ENCODE measurements around the gene GPR84. TPM values are rescaled to one million over a fixed set of nuclear protein-coding genes. Genes with fewer than 3 reads are reported as not detected.
"Not testable (repeated sequence)": the region's sequence is repeated elsewhere in the genome, so short reads cannot be mapped to it uniquely, and the experiment has no call there.

Gene GPR84
- total RNA-seq, 1 experiment from 2014 or later, result not detected

DNA sequence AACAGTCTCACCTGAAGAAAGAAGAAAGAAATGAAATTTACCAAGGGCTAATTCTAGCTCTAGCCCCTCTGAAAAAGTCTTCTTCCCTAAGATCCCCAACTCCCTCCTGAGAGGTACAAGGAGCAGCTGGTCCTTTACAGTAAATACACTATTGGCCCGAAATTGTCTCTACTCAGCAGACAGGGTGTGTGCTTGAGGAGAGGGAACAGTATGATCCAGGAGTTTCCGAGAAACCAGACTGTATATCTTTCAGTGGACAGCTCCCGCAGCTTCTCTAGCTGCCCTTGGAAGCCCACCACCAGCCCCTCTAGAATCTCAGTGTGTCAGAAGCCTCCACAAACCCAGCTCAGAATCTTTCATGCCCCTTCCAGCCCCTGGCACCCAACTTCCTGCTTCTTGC is 8.1 kb downstream of the GPR84 start:
- no peak for DNase-seq (ENCODE audit: low read depth)

DNA sequence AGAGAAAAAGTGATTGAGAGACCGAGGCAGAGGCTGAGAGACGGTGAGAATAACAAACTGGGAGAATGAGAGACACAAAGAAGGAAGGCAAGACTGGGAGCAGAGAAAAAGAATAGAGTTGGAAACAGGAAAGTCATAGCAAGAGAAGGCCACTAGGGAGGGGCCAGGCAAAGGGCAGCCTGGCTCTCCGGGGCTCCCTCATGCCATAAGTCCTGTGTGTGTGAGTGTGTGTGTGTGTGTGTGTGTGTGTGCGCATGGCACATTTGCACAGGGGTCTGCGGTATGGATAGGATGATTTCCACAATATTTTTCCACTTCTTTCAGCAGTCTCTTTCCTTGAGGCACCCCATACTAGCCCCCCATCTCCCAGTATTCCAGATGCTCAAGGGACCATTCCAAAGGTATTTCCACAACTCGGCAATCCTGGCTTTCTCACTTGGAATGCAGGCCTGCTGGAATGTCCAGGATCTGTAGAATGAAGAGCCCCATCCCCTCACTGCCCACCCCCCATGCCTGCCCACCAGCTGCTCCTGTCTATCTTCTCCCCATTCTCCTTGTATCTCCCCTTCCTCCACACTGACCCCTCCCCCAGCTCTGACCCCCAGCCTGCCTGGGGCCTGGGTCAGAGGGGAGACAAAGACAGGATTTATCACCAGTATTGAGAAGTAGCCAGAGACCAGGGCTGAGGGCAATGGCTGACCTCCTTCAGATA is 9.0 kb downstream of the GPR84 start:
- DNase-seq (ENCODE audit: low read depth), result no peak

DNA sequence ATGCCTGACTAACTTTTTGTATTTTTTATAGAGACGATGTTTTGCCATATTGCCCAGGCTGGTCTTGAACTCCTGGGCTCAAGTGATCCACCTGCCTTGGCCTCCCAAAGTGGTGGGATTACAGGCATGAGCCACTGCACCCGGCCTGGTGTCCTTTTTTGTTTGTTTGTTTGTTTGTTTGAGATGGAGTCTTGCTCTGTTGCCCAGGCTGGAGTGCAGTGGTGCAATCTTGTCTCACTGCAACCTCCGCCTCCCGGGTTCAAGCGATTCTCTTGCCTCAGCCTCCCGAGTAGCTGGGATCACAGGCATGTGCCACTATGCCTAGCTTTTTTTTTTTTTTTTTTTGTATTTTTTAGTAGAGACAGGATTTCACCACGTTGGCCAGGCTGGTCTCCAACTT is 10.0 kb downstream of the GPR84 start:
- not testable (repeated sequence) for DNase-seq (ENCODE audit: low read depth)

DNA sequence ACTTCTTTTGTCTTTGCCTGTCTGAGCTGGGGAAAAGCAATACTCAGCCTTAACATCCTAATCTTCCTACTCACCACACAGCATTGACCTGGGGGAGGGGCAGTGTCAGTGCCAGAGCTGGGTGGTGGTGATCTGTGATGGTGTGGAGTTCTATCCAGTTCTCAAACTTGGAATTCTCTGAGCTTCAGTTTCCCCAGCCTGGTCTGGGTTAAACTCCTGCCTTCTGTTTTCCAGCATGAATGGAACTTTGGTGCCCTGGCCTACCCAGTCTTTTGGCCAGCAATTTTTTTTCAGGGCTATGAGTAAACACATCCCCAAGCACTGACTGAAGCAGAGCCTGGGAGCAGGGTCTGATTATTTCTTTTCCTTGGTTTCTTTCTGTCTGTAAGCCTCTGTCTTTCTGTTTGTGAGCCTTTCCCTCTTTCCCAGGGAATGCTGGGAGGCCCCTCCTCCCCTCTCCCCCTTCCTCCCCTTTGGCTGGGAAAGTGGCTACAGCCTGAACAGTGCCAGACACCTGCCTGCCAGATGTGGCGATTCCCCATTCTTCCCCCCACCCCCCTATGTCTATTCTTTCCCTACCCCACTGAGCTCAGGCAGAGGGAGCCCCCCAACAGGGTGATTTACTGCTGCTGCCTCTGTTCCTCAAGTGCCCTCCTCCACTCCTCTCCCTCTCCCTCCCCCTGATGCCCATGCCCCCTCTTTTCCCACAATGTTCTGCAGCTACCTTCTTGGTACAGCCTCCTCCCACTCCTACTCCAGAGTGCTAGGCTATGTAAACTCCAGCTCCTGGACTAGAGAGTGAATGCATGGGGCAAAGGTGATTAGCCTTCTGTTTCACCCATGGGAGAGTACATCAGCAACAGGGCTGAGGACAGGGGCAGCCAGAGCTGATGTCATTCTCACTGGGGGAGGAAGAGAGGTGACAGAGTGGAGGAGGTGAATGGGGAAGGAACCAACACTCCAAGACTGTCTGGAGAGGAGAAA is 11.1 kb downstream of the GPR84 start:
- DNase-seq (ENCODE audit: low read depth), result peak; percentile 36

DNA sequence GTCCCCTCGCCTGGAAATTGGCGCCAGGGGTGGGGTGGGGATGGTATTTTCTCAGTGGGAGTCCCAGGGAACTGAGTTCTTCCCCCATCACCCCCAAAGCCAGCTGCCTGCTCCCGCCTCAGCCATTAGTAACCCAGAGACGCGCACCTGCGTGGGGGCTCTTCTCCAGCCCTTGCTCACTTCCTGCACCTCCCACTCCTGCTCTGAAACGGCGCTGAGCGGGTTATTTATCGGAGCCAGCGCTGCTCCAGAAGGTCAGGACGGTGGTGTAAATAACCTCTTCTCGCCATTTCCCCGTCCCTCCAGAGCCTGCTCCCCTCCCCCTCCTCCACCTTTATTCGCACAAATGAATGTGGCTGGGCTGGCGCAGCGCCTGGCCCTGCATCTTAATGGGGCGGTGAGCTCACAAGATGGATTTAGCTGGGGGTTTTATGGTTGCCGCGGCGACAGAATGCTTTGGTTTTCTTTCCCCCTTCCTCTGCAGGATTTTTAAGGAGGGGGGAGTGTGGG is 12.2 kb downstream of the GPR84 start:
- peak; percentile 84 for DNase-seq (ENCODE audit: low read depth)

DNA sequence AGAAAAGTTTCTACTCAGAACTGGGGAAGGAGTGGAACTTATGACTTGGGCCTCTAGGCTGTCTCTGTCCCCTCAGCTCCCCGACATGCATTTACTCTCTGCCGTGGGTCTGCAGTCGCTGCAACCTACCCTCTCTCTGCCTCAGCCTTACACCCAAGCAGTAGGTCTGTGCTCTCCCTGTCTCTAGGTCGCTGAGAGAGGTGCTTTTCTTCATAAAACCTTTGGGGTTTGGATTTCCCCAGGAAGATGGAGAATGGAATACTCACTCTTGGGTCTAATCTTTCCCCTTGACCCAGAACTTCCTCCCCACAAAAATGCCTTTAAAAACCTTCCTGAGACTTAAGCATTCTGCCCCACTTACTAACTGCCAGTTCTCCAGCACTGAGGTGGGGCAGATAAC is 12.9 kb downstream of the GPR84 start:
- DNase-seq (ENCODE audit: low read depth), result no peak

DNA sequence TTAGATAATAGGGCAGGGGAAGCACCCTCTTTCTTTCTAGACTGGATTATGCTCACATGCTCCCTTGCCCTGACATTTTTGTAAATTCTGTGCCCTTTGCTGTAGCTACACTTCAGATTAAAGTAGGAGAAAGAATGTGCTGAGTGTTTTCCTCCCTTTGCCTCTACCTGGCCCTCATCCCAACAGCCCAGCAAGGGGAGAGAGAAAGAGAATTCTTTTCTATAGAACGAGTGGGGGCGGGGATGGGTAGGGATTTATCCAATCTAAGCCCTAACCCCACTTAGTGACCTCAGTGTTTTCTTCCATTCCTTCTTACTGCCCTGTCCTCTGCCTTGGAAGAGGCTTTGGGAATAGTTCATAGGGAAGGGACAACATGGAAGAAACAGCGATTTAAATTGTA is 13.5 kb downstream of the GPR84 start:
- no peak for DNase-seq (ENCODE audit: low read depth)

DNA sequence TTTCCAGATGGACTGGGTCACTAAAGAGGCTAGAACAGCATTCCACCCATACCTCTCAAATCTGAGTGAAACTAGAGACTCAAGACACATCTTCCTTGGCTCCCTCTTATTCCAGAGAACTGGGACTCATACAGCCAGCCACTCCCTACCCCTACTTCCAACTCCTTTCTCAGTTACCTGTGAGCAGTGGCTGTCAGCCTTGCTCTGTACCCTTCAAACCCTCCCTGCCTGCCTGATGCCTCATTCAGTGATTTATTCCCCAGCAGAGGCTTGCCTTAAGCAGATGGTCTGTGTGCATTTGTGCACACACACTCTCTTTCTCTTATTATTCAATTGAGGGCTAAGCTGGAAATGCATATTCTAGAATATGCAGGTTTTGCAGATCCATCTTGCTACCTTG is 14.6 kb downstream of the GPR84 start:
- DNase-seq (ENCODE audit: low read depth), result no peak

DNA sequence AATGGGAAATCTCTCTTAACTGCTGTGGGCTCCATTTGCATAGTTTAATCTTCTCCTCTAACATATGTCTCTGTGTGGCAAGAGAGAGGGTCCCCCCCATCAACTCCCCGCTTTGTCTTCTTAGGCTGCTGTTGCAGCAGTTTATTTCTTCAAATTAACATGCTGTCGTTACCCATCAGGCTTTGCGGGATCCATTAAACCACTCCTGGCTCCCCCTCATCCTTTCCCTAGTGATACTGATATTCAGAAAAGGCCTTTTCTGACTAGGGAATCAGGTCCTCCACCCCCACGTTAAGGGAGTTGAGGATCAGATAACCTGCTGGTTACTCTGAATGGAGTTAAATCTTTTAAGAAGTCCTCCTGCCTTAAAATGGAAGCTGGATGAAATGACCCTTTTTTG is 15.2 kb downstream of the GPR84 start:
- DNase-seq (ENCODE audit: low read depth), result no peak

DNA sequence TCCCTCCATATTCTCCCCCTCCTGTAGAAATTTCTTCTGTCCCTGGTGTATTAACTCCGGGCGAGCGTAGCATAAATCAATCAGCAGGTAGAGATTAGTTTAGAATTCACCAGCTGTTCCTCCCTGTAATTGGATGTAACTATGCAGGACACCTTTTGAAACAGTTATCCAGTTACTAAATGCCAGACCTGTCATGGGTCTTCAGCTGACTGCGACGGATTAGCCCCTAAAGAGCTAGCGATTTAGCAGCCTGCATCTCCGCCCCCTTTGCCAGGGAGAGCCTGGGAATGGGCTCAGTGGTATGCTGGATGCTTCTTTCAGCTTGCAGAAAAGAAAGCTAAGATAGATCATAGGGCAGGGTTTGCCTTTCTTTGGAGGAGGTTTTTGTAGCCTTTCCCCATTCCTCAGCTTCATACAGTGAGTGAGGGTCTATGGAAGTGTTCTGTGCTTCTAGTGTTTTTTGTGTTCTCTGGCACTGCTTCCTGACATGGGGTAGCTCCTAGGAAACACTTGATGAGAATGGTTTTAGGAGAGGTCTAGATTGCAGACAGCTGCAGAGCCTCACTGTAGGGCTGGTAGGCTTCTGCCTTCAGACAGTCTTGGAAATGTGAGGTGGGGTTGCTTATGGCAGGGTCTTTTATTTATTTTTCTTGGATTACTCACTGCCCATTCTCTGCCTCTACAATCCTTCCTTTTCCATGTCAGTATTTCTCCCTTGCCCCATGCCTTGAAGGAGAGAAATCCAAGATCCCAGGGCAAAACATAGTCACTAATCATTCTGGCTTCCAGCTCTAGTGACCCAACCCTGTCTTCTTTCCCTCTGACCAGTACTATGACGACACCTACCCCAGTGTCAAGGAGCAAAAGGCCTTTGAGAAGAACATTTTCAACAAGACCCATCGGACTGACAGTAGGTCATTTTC is 22.6 kb downstream of the GPR84 start:
- no peak for DNase-seq (ENCODE audit: low read depth)

DNA sequence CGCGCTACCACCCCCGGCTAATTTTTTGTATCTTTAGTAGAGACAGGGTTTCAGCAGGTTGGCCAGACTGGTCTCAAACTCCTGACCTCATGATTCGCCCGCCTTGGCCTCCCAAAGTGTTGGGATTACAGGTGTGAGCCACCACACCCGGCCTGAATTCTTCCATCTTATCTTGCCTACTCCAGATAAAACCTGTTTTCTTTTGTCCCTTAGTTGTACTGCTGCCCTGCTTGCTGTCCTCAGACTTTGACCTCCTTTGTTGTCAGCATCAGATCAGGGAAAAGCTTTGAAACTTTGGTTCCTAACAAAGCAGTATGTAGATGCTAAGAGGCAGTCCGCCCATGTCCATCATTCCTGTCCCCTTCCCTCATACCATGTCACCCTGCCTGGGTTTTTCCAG is 23.4 kb downstream of the GPR84 start:
- no peak for DNase-seq (ENCODE audit: low read depth)

DNA sequence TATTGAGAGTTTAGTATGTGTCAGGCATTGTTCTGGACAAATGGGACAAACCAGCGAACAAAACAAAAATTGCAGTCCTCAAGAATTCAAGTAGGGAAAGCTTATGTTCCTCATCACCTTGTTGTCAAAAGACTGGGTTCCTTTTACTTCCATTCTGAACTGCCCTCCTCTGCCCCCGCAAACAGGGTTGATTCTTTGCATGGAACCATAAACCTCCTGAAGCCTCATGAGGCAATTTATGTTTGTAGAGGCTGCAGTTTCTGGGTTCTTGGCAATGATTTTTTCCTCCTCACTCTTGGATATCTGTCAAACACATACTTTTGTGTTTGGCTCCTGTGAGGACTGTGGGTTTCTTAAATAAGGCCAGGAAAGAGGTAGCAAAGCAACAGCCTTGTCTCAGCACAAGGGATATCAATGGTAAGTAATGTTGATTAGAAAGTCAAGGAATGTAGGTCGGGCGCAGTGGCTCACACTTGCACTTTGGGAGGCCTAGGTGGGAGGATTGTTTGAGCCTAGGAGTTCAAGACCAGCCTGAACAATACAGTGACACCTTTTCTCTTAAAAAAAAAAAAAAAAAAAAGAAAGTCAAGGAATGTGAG is 25.5 kb downstream of the GPR84 start:
- DNase-seq (ENCODE audit: low read depth), result no peak

DNA sequence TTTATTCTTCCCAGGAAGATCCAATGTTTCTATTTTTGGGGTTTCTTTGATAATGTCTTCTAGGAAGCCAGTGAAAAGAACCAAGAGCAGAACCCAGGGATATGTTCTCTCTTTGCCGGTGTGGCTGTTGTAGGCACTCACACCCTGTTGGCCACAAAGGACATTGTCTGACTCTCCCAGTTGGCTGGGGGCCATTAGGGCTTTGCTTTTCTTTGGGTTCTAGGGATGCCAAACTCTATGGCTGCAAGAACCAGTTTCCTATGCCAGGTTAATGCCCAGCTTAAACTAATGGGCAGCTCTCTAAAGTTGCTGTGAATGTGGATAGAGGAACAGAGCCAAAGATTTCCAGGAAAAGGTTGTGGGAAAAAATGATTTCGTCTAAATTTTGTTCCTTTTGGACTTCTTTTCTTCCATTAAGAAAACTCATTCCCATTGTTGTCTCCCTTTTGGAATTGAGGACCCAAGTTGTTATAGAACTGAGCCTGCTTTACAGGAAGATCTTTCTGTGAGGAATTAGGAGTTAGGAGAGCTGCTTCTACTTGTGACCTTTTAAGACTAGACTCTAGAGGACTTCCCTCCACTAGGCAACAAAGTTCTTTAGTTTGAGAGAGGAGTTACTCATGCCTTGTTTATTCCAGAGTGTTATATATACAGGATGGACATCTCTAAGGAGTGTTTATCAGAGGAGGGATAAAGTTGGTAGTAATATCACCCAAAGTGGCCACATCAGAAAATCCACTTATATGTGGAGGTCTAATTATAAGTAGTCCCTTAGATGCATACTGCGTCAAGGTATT is 26.2 kb downstream of the GPR84 start:
- DNase-seq (ENCODE audit: low read depth), result peak; percentile 12

DNA sequence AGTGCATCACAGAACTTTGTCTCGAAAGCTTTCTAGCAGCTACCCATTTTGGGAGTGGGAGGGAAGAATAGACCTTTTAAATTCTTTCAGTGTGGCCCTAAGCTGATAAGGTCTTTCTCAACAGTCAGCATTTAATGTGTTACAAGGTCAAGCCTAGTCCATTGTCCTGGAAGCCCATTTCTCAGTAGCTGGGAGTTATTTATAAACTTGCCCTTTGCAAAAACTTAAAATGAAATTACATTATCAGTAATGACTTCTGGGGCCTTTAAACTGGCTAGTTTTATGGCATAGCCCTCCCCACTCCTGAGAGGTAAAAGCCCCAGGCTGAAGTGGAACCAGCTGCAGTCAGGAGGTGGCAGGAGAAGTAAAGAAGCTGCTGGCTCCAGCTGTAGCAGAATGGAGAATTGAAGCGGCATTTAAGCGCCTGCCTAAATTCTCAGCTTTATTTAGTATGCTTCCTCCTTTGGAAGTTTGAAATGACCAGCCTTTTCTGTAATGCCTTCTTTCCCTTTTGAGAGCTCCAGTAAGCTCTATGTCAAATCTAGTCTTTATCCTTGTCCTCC is 26.9 kb downstream of the GPR84 start:
- no peak for DNase-seq (ENCODE audit: low read depth)

DNA sequence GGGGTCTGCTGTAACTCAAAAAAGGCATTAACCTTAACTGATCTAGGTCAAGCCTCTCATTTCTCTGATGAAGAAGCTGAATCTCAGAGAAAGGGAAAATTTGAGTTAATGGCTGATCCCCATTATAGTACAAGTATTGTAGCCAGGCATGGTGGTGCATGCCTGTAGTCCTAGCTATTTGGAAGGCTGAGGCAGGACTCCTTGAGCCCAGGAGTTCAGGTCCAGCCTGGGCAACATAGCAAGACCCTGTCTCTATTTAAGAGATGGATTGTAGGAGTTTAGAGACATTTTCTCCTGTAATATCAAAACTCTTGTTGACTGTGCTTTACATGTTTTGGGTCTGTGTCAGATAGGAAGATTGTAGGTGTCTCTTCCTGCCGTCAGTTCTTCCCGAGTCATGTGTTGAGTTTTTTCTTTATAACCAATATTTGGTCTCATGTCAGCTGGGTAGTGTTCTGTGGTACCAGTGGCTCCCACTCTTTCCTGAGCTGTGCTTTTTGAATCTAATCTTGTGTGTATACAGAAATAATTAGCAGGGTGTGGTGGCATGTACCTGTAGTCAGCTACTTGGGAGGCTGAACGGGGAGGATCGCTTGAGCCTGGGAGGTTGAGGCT is 30.8 kb downstream of the GPR84 start:
- DNase-seq (ENCODE audit: low read depth), result no peak

DNA sequence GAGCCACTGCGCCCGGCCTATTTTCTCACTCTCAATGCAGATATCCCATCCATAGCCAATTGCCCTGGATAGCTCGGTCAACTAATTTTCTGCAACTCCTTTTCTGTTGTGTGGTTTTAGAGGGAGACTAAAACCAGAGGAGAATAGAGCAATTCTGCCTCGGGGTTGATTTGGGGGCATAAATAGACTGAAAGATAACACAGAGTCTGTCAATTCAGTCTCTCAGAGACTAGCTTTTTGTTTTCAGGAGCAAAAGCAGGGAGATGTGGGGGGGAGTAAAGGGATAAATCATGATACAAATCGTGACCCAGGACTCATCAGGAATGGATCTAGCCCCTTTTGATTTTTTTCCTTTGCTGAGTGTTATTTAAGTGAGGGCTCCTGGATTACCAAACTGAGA is 32.8 kb downstream of the GPR84 start:
- no peak for DNase-seq (ENCODE audit: low read depth)

DNA sequence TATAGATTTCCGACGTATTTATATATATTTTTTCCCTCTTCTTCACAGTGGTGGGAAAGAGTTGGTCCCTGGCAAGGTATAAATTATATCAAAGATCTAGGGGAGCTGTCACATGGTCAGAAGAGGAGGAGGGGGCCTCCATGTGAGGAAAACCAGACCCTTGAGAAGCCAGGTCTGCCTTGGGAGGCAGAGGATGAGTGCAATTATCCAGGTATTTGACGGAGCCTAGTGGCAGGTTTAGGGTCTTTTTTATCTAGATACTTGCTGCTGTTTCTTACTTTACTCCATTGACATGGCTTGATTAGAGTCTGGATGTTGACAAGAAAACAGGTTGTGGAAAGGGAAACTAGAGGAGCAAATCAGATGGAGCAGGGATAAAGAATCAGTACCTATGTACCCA is 33.8 kb downstream of the GPR84 start:
- no peak for DNase-seq (ENCODE audit: low read depth)

DNA sequence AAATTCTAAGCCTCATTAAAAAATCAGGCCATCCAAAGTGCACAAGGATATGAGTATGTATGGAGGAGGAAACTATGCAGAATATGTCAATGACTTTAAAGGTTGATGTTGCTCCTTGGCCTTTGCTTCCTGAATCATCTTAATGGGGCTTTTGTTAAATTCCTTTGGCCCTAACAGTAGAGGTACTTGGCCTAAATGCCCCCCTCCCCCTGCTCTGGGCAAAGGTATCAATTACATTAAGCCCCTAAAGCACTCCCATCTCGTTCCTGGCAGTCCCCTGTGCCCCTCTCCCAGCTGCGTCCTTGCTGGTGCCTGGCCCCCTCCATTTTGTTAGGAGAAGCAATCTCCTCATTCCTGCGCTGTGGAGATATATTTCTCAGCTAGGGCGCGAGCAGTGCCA is 34.5 kb downstream of the GPR84 start:
- peak; percentile 9 for DNase-seq (ENCODE audit: low read depth)

DNA sequence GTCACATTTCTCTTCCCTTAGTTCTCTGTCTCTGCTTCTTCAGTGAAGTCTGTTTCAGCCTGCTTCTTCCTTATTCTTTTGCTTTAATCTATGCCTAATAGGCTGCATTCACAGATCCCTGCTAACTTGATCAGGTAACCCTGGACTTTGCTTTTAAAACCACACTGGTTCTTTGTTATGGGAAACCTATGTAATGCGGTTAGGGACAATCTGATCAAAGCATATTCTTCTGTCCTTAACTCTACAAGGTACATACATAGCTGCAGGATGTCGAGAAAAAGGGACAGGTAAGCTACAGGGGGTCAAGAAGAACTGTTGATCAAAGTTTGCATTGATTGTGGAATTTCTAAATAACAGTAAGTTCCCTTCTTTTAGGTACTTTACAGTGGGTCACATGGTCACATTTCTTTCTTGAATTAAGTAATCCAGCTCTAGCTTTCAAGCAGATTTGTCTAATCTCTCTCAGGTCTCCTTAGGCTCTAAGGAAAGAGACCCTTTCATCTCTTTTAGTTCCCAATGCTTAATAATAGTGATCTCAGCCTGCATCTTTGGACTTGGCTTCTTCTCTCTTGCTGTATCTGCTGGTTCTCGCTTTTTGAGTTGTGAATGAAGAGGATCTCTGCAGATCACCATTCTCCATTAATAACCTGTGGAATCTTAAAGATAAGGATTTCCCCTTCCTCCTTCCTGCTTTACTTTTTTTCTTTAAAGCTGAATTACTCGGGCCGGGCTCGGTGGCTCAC is 35.5 kb downstream of the GPR84 start:
- no peak for DNase-seq (ENCODE audit: low read depth)

Measured in M059J (cell line).